Effector memory CD8-positive, alpha-beta T cell (primary cell): ENCODE measurements around the gene FSTL5.
"Not testable (repeated sequence)": the region's sequence is repeated elsewhere in the genome, so short reads cannot be mapped to it uniquely, and the experiment has no call there.

ENCODE experiments used
- ATAC-seq: fragments of 150-1000 bp; cut with Tn5 transposase; replicated peaks from 2 replicates; pipeline ENCODE4 v1.10.0; 2021; ENCODE audit warnings: mild to moderate bottlenecking, moderate library complexity
- DNase-seq, 3 experiments: peaks; one replicate each; pipeline ENCODE4 v3.0.0; 2021
- H3K27ac Mint-ChIP-seq, 2 donors: one replicate each; pipeline ENCODE4 v1.8.0; 2022; ENCODE audit warnings: mild to moderate bottlenecking in 2 of 2, mixed read lengths in 2 of 2, moderate library complexity in 2 of 2
- H3K27me3 Mint-ChIP-seq, 2 donors: one replicate each; pipeline ENCODE4 v1.8.0; 2022; ENCODE audit warnings: mixed read lengths in 2 of 2
- H3K36me3 Mint-ChIP-seq: one replicate; pipeline ENCODE4 v1.8.0; 2022; ENCODE audit warnings: mild to moderate bottlenecking, moderate library complexity, mixed read lengths; ENCODE audit not compliant: insufficient read depth
- H3K4me1 Mint-ChIP-seq, 2 donors: one replicate each; pipeline ENCODE4 v1.8.0; 2022; ENCODE audit warnings: low read depth in 2 of 2, mixed read lengths in 2 of 2
- H3K4me3 Mint-ChIP-seq, 2 donors: one replicate each; pipeline ENCODE4 v1.8.0; 2022; ENCODE audit warnings: mild to moderate bottlenecking in 2 of 2, mixed read lengths in 2 of 2, moderate library complexity in 2 of 2
- H3K9me3 Mint-ChIP-seq, 2 donors: one replicate each; pipeline ENCODE4 v1.8.0; 2022; ENCODE audit warnings: mixed read lengths in 2 of 2

Gene FSTL5

DNA sequence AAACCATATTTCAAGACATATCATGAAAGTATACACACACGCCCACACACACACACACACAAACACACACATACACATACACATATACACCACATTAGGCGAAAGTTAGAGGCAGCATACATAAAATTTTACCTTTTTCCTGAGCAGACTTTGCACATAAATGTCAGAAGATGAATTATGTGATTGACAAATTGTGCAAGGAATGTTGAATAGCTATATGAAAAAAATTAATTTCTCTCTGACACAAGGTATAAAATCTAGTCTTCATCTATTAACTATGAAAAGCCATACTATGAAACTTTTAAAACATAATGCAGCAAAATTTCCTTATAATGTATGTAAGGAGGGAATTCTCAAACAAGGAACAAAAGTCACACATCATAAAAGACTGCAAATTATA is 24.4 kb downstream of the FSTL5 start:
- H3K27me3 Mint-ChIP-seq, result no peaks in the 10 kb centered on the region
- H3K36me3 Mint-ChIP-seq, result no peaks in the 10 kb centered on the region
- H3K4me3 Mint-ChIP-seq, result no peak overlapping the region
- no peak for DNase-seq
- H3K4me1 Mint-ChIP-seq, result no peaks in the 10 kb centered on the region
- no peak for ATAC-seq
- peaks cover 9 to 17% of the 10 kb centered on the region in 2 donors for H3K9me3 Mint-ChIP-seq
- no peak overlapping the region for H3K27ac Mint-ChIP-seq

DNA sequence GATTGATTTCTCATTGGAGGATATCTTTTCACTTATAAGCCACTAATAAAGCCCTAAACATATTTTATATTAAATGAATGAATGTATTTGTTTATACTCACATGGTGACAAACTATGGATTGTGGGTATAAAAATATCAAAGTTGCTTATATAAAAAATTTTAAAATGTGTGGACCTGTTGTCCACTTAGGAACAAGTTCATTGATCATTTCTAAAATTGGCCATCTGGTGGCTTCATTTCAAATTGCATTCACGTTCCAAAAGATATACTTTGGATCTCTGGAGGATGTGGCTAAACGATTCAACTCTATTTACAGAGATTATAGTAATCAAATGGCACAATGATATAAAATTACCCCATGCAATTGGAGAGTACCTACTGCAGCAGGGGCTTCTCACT is 32.5 kb downstream of the FSTL5 start:
- DNase-seq, result no peak
- no peak overlapping the region for H3K27ac Mint-ChIP-seq
- H3K36me3 Mint-ChIP-seq, result no peaks in the 10 kb centered on the region
- peaks cover 0 to 9% of the 10 kb centered on the region in 2 donors for H3K9me3 Mint-ChIP-seq
- H3K4me3 Mint-ChIP-seq, result no peak overlapping the region
- H3K4me1 Mint-ChIP-seq, result no peaks in the 10 kb centered on the region
- ATAC-seq, result no peak
- no peaks in the 10 kb centered on the region for H3K27me3 Mint-ChIP-seq

DNA sequence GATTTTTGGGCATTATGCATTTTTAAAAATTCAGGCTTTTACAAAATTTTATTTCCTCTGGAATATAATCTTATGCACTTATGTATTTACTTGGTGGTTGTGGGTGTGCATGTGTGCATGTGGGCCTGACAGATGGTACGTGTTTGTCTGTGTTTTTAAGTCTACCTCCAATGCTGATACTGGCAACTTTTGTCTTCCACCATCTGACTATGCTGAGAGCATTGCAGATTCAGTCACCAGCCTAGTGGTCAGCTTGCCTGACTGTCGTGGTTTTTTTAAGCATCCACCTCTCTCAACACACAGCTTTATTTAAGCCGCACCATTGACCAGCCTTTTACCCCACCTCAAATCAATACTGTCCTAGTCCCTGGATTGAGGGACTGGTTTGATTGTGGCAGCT is 37.1 kb downstream of the FSTL5 start:
- ATAC-seq (no peak), DNase-seq (no peak)
- H3K4me3 Mint-ChIP-seq, result no peak overlapping the region
- H3K4me1 Mint-ChIP-seq, result no peaks in the 10 kb centered on the region
- peaks cover 0 to under 1% of the 10 kb centered on the region in 2 donors for H3K9me3 Mint-ChIP-seq
- no peak overlapping the region for H3K27ac Mint-ChIP-seq
- no peaks in the 10 kb centered on the region for H3K36me3 Mint-ChIP-seq
- no peaks in the 10 kb centered on the region for H3K27me3 Mint-ChIP-seq

DNA sequence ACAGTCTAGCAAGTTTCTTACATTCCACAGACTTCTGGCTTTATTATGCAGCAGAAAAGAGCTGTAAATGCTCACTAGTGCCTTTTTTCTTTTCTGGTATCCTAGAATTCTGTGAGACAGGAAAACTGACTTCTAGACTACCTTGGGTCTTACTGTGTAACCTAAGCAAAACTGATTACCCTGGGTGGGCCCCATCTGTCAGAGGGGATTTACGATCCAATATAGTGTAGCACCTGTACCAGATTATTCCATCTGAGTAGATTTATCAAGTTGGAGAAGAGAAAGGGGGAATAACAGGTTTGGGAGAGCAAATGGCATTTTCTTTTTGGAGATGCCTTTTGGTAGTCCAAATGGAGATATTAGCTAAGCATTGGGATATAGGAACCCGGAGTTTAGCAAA is 46.7 kb downstream of the FSTL5 start:
- DNase-seq, result no peak
- ATAC-seq, result no peak
- Mint-ChIP-seq H3K4me3 (no peak overlapping the region), H3K27ac (no peak overlapping the region), H3K27me3 (no peaks in the 10 kb centered on the region), H3K36me3 (no peaks in the 10 kb centered on the region), H3K4me1 (no peaks in the 10 kb centered on the region), H3K9me3 (peaks cover 5 to 6% of the 10 kb centered on the region in 2 donors)

DNA sequence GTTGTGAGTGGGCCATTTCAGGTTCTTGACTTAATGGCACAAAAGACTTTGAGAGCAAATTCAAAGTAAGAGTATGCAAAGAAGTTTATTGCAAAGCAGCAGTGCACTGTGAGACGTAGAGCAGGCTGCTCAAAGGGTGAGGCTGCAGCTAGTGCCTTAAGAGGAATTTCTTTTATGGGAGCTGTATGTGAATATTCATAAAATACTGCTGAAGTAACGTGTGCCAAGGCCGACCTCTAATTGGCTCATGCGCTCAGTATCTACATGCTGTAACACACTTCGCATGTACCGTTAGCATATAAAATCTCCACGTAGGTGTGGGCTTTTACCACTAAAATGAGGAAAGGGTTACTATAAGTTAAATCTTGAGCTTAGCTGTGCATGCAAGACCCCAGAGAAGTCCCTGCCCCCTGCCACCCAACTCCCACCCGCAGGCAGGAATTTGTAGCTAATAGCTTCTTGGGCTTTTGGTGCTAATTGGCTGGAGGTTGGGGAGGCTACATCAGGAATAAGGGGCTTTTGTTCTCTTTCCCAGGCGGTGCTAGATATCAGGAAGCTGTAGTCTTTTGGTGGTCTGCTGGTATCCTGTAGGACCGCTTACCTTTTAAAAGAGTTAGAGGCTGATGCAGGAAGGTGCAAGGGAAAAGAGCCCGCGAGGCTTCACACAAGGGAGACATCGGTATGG is 47.6 kb downstream of the FSTL5 start:
- H3K4me1 Mint-ChIP-seq, result no peaks in the 10 kb centered on the region
- H3K27me3 Mint-ChIP-seq, result no peaks in the 10 kb centered on the region
- H3K4me3 Mint-ChIP-seq, result no peak overlapping the region
- no peaks in the 10 kb centered on the region for H3K36me3 Mint-ChIP-seq
- H3K27ac Mint-ChIP-seq, result no peak overlapping the region
- ATAC-seq (no peak), DNase-seq (no peak)
- peaks cover 0 to 5% of the 10 kb centered on the region in 2 donors for H3K9me3 Mint-ChIP-seq

DNA sequence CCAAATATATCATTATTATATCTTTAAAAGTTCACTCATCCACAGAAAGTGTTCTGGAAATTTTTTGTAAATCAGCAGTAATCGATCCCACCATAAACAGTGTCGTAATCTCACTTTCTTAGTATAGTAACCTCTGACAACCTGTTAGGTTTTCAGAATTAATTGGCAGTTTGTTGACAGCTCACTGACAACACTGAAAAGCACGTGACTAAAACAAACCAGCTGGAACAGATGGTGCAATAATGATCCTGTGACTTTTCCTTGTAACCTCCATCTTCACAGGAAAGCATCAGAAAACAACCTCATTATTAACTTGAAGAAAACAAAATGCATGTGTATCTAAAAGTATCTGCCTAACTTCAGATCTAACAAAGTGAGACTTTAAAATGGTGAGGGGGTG is 48.5 kb downstream of the FSTL5 start:
- no peaks in the 10 kb centered on the region for H3K36me3 Mint-ChIP-seq
- H3K4me1 Mint-ChIP-seq, result no peaks in the 10 kb centered on the region
- no peak overlapping the region for H3K27ac Mint-ChIP-seq

DNA sequence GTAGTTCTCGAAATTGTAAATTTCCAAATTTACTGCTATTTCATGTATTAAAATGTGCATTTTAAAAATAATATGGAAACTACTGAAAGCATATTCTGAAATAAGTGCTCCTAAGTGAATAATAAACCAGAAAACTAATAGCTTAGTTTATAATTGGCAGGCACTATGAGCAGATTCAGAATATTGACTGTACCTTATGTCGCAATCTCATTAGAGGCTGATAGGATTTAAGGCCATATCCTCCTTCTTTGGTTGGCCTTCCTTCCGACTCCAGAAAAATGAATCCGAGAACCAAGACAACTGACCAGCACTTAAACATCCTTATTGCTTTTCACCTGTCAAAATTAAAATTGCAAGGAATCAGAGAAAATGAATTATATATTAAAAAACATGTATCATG is 52.7 kb downstream of the FSTL5 start:
- no peak for DNase-seq
- ATAC-seq, result no peak
- no peaks in the 10 kb centered on the region for H3K36me3 Mint-ChIP-seq
- H3K4me1 Mint-ChIP-seq, result no peaks in the 10 kb centered on the region
- no peak overlapping the region for H3K27ac Mint-ChIP-seq
- H3K9me3 Mint-ChIP-seq, result peaks cover 2 to 7% of the 10 kb centered on the region in 2 donors
- no peaks in the 10 kb centered on the region for H3K27me3 Mint-ChIP-seq
- H3K4me3 Mint-ChIP-seq, result no peak overlapping the region

More for the DNA sequence above, 48.5 kb downstream of the FSTL5 start:
- DNase-seq (no peak), ATAC-seq (no peak)
- Mint-ChIP-seq H3K27me3 (no peaks in the 10 kb centered on the region), H3K4me3 (no peak overlapping the region), H3K9me3 (peaks cover 0 to 5% of the 10 kb centered on the region in 2 donors)

DNA sequence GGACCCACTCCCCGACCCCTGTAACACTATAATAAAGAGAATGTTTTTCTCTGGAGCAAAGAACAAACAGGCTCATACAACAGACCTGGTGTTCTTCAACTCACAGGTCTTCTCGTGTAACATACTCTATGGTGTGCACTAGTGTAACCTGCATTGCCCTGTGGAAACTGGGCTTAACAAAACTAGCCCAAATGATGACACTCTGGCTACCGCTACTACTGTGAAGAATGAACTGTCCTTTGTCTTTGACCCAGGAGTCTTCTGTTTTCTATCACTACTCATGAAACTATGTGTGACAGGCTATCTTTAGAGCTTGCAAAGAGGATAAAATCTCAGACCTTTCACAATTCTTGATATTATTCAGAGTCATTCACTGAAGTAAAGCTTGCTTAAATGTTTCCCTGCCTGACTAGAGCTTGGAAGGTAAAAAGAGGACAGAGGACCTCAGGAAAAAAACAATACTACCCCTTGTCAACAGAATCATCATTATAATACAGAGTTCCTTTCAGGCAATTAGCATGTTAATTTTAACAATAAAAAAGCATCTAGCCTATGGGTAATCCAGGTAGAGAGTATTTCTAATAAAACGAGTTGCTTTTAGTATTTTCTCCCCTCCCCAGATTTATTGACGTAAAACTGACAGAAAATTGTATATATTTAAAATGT is 59.2 kb downstream of the FSTL5 start:
- Mint-ChIP-seq H3K9me3 (peaks cover 8 to 16% of the 10 kb centered on the region in 2 donors), H3K27me3 (no peaks in the 10 kb centered on the region), H3K36me3 (no peaks in the 10 kb centered on the region), H3K4me1 (no peaks in the 10 kb centered on the region), H3K4me3 (no peak overlapping the region), H3K27ac (no peak overlapping the region)
- no peak for DNase-seq
- no peak for ATAC-seq

DNA sequence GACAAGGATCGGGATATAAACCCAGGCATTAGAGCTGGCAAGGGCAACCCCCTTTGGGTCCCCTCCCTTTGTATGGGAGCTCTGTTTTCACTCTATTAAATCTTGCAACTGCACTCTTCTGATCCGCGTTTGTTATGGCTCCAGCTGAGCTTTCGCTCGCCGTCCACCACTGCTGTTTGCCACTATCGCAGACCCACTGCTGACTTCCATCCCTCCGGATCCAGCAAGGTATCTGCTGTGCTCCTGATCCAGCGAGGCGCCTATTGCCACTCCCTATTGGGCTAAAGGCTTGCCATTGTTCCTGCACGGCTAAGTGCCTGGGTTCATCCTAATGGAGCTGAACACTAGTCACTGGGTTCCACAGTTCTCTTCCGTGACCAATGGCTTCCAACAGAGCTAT is 59.9 kb downstream of the FSTL5 start:
- H3K4me3 Mint-ChIP-seq, H3K4me1 Mint-ChIP-seq, H3K36me3 Mint-ChIP-seq, DNase-seq, H3K27me3 Mint-ChIP-seq, H3K27ac Mint-ChIP-seq, ATAC-seq: not testable (repeated sequence)
- H3K9me3 Mint-ChIP-seq, result peaks cover 6 to 16% of the 10 kb centered on the region in 2 donors

DNA sequence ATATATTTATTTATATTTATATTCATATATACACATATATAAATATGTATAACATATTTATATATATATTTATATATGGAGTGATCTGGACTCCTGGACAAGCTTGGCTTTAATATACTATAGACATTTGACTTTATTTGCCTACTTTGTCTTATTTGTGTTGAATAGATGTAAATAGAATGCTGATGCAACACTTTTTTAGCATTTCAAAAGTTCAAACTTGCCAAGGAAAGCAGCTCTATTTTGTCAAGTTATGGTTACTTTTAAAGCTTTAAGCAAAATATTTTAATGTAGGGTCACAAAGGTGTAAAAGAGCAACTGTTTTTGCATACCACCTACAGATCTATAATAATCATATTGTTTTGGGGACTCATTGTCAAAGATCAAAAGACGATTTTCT is 61.1 kb downstream of the FSTL5 start:
- Mint-ChIP-seq H3K36me3 (no peaks in the 10 kb centered on the region), H3K4me1 (no peaks in the 10 kb centered on the region), H3K4me3 (no peak overlapping the region), H3K27ac (no peak overlapping the region), H3K27me3 (no peaks in the 10 kb centered on the region), H3K9me3 (peaks cover 6 to 16% of the 10 kb centered on the region in 2 donors)
- ATAC-seq, result no peak
- no peak for DNase-seq

DNA sequence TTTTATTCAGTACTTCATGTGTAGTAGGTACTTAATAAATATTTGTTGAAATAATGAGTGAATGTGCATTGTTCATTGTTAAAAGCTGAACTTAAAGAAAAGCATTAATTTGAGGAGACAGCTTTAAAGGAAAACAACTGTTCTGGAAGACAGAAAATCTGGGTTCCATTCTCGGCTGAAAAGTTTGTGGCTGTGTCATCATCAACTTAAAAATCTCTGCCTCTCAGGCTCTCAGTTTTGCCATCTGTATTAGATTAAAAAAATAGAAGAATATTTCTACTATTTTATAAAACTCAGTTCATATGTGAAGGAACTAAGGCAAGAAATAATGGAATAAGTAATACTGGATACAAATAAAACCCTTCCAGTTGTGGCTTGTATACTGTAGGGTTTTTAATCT is 62.5 kb downstream of the FSTL5 start:
- H3K9me3 Mint-ChIP-seq, result peaks cover 6 to 16% of the 10 kb centered on the region in 2 donors
- no peaks in the 10 kb centered on the region for H3K36me3 Mint-ChIP-seq
- H3K27ac Mint-ChIP-seq, result no peak overlapping the region
- no peak overlapping the region for H3K4me3 Mint-ChIP-seq
- ATAC-seq (no peak), DNase-seq (no peak)
- H3K4me1 Mint-ChIP-seq, result no peaks in the 10 kb centered on the region
- H3K27me3 Mint-ChIP-seq, result no peaks in the 10 kb centered on the region

DNA sequence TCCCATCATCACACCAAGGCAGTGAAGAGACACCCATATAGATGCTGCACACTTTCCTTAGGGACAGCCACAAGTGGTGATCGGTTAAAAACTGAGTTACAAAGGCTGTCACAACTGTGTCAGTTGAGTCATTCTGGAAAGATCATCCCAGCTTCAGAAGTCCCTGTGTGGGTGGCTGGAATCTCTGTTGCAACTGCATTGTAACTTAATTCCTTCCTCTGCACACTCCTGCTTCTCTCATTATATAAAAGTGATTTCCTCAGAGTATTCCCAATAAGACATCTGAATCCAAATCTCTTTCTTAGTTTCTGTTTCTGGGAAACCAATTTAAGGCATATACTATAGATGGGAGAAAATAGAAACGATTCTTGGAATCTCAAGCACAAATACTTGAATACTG is 88.1 kb downstream of the FSTL5 start:
- H3K9me3 Mint-ChIP-seq, result peaks cover 2 to 6% of the 10 kb centered on the region in 2 donors
- no peaks in the 10 kb centered on the region for H3K27me3 Mint-ChIP-seq
- H3K4me1 Mint-ChIP-seq, result no peaks in the 10 kb centered on the region
- no peak for DNase-seq
- no peak overlapping the region for H3K4me3 Mint-ChIP-seq
- ATAC-seq, result no peak
- H3K36me3 Mint-ChIP-seq, result no peaks in the 10 kb centered on the region
- no peak overlapping the region for H3K27ac Mint-ChIP-seq

DNA sequence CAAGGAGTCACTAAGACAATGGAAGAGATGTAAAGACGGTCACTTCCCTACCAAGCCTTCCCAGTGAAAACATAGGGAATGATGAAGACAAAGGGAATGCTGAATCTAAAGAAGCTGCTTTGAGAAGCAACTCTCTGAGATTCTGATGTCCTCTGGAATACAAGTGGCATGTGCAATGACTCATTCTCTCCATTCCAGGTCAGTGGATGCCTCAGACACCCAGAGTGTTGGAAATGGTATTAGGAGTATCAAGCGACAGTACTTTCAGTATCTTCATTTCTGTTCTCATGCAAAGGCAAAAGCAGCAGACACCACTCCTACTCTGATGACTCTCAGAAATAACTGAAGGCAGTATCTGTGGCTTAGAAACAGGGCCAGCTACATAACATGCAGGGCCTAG is 102.6 kb downstream of the FSTL5 start:
- H3K4me3 Mint-ChIP-seq, result no peak overlapping the region
- H3K27ac Mint-ChIP-seq, result no peak overlapping the region
- no peaks in the 10 kb centered on the region for H3K36me3 Mint-ChIP-seq
- H3K4me1 Mint-ChIP-seq, result no peaks in the 10 kb centered on the region
- peaks cover 7 to 8% of the 10 kb centered on the region in 2 donors for H3K9me3 Mint-ChIP-seq
- DNase-seq (no peak), ATAC-seq (no peak)
- H3K27me3 Mint-ChIP-seq, result no peaks in the 10 kb centered on the region

DNA sequence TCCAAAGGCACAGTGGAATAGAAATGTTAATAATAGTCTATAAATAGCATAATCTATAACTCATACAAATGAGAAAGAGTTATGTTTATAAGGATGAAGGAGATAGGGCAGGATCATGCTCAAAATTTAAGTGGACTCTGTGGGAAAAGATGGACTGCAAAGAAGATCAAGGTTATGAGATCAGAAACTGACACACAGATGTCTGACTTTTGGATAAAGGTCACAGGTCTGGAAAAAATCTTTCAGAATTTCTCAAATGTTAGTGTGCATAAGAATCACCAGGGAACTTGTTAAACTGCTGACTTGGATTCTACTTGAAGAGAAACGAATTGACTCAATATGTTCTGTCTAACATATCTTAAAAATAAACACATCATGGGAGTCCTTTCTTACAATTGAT is 104.1 kb downstream of the FSTL5 start:
- Mint-ChIP-seq H3K9me3 (peaks cover 5 to 7% of the 10 kb centered on the region in 2 donors), H3K4me3 (no peak overlapping the region), H3K27me3 (no peaks in the 10 kb centered on the region), H3K36me3 (no peaks in the 10 kb centered on the region), H3K4me1 (no peaks in the 10 kb centered on the region), H3K27ac (no peak overlapping the region)
- no peak for ATAC-seq
- no peak for DNase-seq
